NCI-H1694 treated with DMSO at 0.1 percent for 48 hours (cell line): ENCODE measurements around the gene PJA2.

Experiments
- DNase-seq: peaks from one replicate; lab custom pipeline; 2025; lab: John Stamatoyannopoulos, UW

Gene PJA2

GRCh38 chr5:109408991-109409843 lies 557 bp downstream of the PJA2 start:
- peak; percentile 41 for DNase-seq

DNA sequence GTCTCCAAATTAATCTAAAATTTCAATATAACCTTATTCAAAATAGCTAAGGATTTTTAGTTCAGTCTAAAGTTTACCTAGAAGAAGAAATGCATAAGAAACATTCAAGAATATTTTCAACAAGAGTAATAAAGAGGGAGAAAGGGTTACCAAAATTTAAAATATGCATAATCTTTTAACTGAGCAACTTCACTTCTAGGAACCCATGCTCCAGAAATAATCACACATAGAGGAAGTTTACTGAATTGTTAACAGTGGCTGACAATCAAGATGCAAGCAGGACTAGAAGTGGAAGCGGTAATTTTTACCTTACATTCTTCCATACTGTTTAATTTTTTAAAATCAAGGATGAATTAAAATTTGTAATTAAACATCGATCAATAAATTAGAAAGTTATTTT lies 1.9 kb downstream of the PJA2 start:
- no peak for DNase-seq

DNA sequence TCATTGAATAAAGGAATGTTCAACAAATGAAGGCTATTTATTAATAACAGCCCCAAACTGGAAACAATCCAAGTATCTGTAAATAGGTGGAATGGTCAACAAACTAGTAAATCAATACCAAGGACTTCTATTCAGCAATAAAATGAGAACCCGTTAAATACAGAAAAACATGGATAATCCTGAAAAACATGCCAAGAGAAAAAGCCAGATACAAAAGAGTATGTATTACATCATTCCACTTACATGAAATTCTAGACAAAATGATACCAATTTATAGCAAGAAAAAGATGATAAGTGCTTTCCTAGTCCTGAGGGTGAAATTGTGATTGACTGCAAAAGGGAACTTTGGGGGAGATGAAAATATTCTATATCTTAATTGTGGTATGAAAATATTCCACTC lies 3.1 kb downstream of the PJA2 start:
- DNase-seq = no peak

DNA sequence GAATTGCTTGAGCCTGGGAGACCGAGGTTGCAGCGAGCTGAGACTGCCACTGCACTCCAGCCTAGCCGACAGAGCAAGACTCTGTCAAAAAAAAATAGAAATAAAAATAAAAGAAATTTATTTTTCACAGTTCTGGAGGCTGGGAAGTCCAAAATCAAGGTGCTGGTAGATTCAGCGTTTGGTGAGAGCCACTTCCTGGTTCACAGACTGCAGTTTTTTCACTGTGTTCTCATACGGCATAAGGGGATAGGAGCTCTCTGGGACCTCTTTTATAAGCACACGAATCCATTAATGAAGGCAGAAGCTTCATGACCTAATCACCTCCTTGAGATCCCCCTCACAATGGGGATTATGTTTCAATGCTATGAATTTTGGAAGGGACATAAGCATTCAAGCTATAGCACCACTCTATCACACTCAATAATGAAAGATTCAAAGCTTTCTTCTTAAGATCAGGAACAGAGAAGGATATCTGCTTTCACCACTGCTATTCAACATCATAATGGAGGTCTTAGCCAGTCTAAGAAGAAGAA lies 5.3 kb downstream of the PJA2 start:
- DNase-seq = no peak

- DNase-seq = no peak
Measured at GRCh38 chr5:109403469-109403868, 6.3 kb downstream of the PJA2 start.

- no peak for DNase-seq
Measured at GRCh38 chr5:109399092-109399759, 10.5 kb downstream of the PJA2 start.

- DNase-seq = no peak
Measured at GRCh38 chr5:109396965-109397364, 12.8 kb downstream of the PJA2 start.

DNA sequence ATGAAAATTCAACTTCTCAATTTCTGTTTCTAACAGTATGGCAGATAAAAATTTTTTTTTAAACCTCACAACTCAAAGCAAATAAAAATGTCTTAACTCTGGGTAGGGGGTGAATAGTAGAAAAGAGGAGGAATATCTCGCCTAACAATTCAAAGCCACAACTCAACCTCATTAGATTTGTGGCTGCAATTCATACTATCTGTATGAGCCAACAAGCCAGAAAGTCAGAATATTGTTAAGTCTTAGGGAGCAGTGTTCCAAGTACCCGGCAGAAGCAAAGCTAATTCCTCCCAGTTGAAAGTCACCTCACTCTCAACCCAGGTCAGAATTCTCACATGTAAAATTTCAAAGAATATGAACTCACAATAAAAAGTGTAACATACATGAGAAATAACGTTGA lies 15.0 kb downstream of the PJA2 start:
- no peak for DNase-seq

DNA sequence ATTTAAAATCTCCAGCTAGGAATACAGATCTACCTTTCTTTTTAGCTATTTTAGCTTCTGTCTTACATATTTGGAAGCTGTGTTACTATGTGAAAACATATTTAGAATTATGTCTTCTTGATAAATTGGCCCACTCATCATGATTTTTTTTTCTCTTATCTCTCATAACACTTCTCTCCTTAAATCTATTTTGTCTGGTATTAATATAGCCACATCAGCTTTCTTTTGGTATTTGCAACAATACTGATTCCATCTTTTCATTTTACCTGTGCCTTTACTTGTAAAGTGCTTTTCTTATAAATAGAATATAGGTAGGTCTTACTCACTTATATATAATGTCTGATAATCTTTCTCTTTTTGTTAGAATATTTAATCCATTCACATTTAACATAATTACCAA lies 19.6 kb downstream of the PJA2 start:
- no peak for DNase-seq

DNA sequence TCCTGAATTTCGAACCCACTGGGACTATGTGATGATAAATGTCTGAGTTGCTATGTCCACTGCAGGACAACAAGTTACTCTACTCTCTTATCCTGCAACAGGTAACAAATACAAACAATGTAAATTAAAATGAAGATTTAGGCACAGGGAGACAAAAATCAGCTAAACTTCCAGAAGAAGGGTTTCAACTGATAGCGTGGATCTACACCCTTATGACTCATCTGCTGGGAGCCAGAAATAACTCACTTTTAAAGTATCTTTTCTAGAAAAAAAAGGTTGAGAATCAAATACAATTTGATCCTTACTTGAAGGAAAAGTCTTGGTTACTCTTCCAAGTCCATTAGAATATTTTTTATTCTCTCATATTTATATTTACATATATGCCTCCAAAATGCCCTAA lies 21.4 kb downstream of the PJA2 start:
- DNase-seq = no peak

DNA sequence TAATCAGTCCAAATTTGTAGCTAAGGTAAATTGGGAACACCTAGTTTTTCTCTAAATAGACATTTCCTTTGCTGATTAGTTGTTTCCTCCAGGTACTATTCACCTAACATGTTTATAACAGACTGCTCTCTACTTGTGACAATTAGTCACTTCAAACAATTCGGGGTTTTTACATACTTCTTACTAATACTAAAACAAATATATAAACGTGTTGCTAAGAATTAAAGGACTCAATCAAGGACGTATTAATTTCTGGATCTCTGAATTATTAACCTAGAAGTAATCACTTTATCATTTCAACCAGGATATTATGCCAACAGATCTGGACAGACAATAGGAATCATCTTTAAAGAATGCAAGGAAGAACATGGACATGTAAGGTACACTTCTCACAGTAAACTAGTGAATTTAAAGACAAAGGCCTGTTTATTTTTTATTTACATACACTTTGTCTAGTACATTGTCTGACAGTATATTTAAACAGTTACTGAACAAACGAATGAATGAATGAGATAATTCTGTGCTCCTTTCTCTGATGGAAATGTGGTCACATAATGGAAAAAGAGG lies 22.3 kb downstream of the PJA2 start:
- DNase-seq = no peak

GRCh38 chr5:109378095-109378494 lies 31.7 kb downstream of the PJA2 start:
- no peak for DNase-seq

- no peak for DNase-seq
Measured at GRCh38 chr5:109374625-109375024, 35.1 kb downstream of the PJA2 start.

DNA sequence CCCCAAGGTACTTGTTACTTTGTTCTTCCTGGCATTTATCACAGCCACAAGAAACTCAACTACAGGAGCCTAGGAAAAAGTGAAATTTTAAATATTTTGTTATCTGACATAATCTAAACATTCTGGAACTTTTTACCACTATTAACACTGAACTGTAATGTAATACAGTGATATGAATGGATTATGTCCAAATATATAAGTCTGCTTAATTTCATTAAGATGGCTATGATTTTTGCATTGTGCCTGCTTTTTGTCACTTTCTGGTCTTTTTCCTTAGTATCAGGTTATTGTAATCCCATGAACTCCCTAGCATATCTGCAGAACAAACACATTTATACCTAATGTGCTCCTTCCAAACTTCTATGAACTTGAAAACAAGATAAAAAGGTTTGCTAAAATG lies 35.8 kb downstream of the PJA2 start:
- no peak for DNase-seq

DNA sequence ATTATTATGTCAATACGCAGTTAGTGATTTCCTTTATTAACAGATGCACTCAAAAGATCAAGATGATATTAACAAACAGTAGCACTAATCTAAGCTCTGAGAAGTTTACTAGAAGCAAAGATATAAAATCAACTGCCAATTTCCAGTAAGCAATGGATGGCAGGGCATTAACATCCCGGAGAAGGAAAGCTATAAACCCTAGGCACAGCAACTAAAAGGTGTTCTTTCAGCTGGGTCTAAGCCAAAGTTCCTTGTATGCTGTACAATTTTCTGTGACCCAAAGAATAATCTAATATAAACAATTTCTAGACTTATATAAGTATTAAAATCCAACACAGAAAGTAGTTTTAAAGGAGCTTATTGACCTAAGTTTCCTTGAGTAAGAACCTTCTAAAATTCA lies 39.4 kb downstream of the PJA2 start:
- DNase-seq = no peak

DNA sequence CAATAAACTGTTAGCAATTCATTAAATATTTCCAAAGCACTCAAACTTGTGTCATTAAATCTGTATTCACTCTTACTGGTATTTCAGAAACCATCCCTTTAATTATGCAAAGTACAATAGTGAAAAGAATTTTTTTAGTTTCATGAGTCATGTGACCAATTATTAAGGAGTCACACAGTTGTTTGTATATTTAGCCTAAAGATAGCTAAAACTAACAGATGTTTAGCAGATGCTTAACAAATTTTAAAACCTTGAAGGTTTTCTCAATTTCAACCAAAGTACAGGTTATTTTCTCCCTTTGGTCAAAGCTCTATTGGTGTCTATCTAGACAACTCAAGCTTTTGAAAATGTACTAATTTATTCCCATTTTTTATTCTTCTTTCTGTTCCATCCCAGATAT lies 44.1 kb downstream of the PJA2 start:
- no peak for DNase-seq

GRCh38 chr5:109364977-109365376 lies 44.8 kb downstream of the PJA2 start:
- no peak for DNase-seq

DNA sequence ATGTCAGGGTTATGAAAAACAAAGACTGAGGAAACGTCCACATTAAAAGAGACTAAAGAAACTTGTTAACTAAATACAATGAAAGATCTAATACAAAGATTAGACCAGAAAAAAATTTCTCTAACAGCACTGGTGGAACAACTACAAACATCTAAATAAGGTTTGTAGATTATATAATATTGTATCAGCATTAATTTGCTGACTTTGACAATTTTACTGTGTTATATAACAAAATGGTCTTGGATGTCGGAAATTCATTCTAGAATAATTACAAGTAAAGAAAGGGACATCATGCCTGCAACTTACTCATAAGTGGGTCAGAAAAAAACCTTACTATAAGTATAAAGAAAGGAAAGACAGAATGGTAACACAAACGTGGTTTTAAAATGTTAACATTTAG lies 50.1 kb downstream of the PJA2 start:
- DNase-seq = no peak

- DNase-seq = no peak
Measured at GRCh38 chr5:109357807-109358206, 52.0 kb downstream of the PJA2 start.

DNA sequence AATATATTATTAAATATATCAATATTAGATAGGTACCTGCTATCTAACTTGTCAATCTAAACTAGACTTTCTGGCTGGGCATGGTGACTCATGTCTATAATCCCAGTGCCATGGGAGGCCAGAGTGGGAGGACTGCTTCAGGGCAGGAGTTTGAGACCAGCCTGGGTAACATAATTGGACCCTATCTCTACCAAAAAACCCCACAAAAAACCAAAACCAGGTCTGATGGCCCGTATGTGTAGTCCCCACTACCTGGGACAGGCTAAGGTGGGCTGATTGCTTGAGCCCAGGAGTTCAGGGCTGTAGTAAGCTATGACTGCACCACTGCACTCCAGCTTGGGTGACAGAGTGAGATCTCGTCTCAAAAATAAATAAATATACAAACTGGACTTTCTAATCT lies 55.0 kb downstream of the PJA2 start:
- DNase-seq = no peak

GRCh38 chr5:109351988-109352864 lies 57.5 kb downstream of the PJA2 start:
- DNase-seq = no peak
